ENCODE measurements around the gene RYR2.

The RYR2 gene

GRCh38 chr1:237065903-237066302, 23.9 kb downstream of the RYR2 start:
- no peak overlapping the region for H4K91ac ChIP-seq (ENCODE audit: low read depth, low read length)
- H3K9ac ChIP-seq (ENCODE audit: low read length), result no peak overlapping the region
- H3K23ac ChIP-seq (ENCODE audit: low read length), result no peak overlapping the region
- H3K4me2 ChIP-seq (ENCODE audit: low read length), result no peak overlapping the region
- H3K18ac ChIP-seq (ENCODE audit: low read length), result no peak overlapping the region
- DNase-seq, result no peak
- H2BK5ac ChIP-seq (ENCODE audit: low read depth, low read length, poor library complexity), result no peak overlapping the region
- no peaks in the 10 kb centered on the region for H3K4me1 ChIP-seq (ENCODE audit: control insufficient read depth in 1 of 2, insufficient read depth in 2 of 2, low read length in 2 of 2)
- peaks cover 3% of the 10 kb centered on the region for H3K9me3 ChIP-seq (ENCODE audit: insufficient read depth, low read depth, low read length)
- WGBS (ENCODE audit: extremely low coverage, insufficient coverage, insufficient read length), result no CpG with 5 or more reads among the region's 3 CpGs
- H2BK120ac ChIP-seq (ENCODE audit: insufficient read depth, low read length, poor library complexity), result no peak overlapping the region
- H3K79me1 ChIP-seq (ENCODE audit: low read length), result no peaks in the 10 kb centered on the region
- no peak overlapping the region for H4K8ac ChIP-seq (ENCODE audit: low read depth, low read length)
- H3K14ac ChIP-seq (ENCODE audit: low read length), result no peak overlapping the region
- H3K27ac ChIP-seq (ENCODE audit: low read depth, low read length), result no peak overlapping the region
- no peak overlapping the region for H4K12ac ChIP-seq (ENCODE audit: low read depth, low read length)
- peaks cover 2% of the 10 kb centered on the region for H3K79me2 ChIP-seq (ENCODE audit: control insufficient read depth, insufficient read depth, low read length, poor library complexity)
- no peaks in the 10 kb centered on the region for H3K27me3 ChIP-seq (ENCODE audit: insufficient read depth, low read length)
- no peak overlapping the region for H2AK5ac ChIP-seq (ENCODE audit: low read length)
- H3K4ac ChIP-seq (ENCODE audit: low read depth, low read length), result no peak overlapping the region
- H3K4me3 ChIP-seq (ENCODE audit: low read depth, low read length), result no peak overlapping the region
- no peak overlapping the region for H2AFZ ChIP-seq (ENCODE audit: insufficient read depth, low read length, poor library complexity)
- no peaks in the 10 kb centered on the region for H3K36me3 ChIP-seq (ENCODE audit: control insufficient read depth in 1 of 2, insufficient read depth in 2 of 2, low read length in 2 of 2)
- no peak overlapping the region for H2BK12ac ChIP-seq (ENCODE audit: low read length)

- Histone ChIP-seq H3K4ac (ENCODE audit: low read depth, low read length) (no peak overlapping the region), H3K4me2 (ENCODE audit: low read length) (no peak overlapping the region), H2AK5ac (ENCODE audit: low read length) (no peak overlapping the region), H2BK5ac (ENCODE audit: low read depth, low read length, poor library complexity) (no peak overlapping the region), H3K79me2 (ENCODE audit: control insufficient read depth, insufficient read depth, low read length, poor library complexity) (peaks cover 4% of the 10 kb centered on the region), H3K9ac (ENCODE audit: low read length) (no peak overlapping the region), H4K12ac (ENCODE audit: low read depth, low read length) (no peak overlapping the region), H3K27me3 (ENCODE audit: insufficient read depth, low read length) (no peaks in the 10 kb centered on the region), H3K18ac (ENCODE audit: low read length) (no peak overlapping the region), H2BK120ac (ENCODE audit: insufficient read depth, low read length, poor library complexity) (no peak overlapping the region), H3K4me3 (ENCODE audit: low read depth, low read length) (no peak overlapping the region), H3K9me3 (ENCODE audit: insufficient read depth, low read depth, low read length) (peaks cover 3% of the 10 kb centered on the region), H2AFZ (ENCODE audit: insufficient read depth, low read length, poor library complexity) (no peak overlapping the region), H3K4me1 (ENCODE audit: control insufficient read depth in 1 of 2, insufficient read depth in 2 of 2, low read length in 2 of 2) (peaks cover 4% of the 10 kb centered on the region in 2 experiments), H4K8ac (ENCODE audit: low read depth, low read length) (no peak overlapping the region), H3K36me3 (ENCODE audit: control insufficient read depth in 1 of 2, insufficient read depth in 2 of 2, low read length in 2 of 2) (no peaks in the 10 kb centered on the region), H3K14ac (ENCODE audit: low read length) (no peak overlapping the region), H4K91ac (ENCODE audit: low read depth, low read length) (no peak overlapping the region), H3K27ac (ENCODE audit: low read depth, low read length) (no peak overlapping the region), H3K23ac (ENCODE audit: low read length) (no peak overlapping the region), H2BK12ac (ENCODE audit: low read length) (no peak overlapping the region), H3K79me1 (ENCODE audit: low read length) (no peaks in the 10 kb centered on the region)
- DNase-seq, result no peak
- no CpG with 5 or more reads among the region's 2 CpGs for WGBS (ENCODE audit: extremely low coverage, insufficient coverage, insufficient read length)
These were observed 28.5 kb downstream of the RYR2 start for GRCh38 chr1:237070519-237070918.

DNA sequence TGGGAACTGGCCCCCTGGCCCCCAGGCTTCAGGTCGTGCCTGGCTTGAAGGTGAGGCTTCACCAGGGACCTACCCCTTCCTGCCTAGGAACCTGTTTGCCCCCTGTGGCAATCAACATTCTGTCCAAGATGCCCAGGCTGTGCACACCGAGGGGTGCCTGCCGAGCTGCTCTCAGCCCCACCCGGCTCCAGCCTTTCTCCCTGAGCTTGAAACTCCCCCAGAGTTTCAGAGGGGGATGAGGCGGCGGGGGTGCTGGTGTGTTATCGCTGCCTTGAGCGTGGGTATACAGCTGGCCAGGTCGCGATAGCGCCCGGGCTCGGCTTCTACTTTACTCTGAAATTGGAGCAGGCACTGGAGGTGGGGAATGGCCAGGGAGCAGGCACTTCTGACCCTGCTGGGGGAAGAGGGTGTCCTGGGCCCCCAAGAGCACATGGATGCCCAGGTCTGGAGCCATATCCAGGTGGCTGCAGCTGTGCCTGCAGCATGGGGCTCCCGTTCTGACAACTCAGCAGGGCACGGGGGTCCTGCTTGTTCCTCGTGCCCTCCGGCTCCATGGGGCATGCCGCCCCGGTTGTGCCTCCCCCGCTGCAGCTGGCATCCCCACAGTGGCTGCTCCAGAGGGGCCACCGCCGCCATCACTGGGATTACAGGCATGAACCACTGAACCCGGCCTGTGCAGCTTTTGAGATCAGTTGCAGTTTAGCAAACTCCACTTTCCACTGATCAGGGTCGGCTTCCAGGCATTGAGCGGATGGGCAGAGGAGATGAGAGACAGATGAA, 29.8 kb downstream of the RYR2 start:
- Histone ChIP-seq H4K8ac (ENCODE audit: low read depth, low read length) (no peak overlapping the region), H3K14ac (ENCODE audit: low read length) (no peak overlapping the region), H4K91ac (ENCODE audit: low read depth, low read length) (no peak overlapping the region), H3K4me1 (ENCODE audit: control insufficient read depth in 1 of 2, insufficient read depth in 2 of 2, low read length in 2 of 2) (peaks cover 4% of the 10 kb centered on the region in 2 experiments), H2AK5ac (ENCODE audit: low read length) (no peak overlapping the region), H3K9me3 (ENCODE audit: insufficient read depth, low read depth, low read length) (peaks cover 1% of the 10 kb centered on the region), H2AFZ (ENCODE audit: insufficient read depth, low read length, poor library complexity) (no peak overlapping the region), H3K36me3 (ENCODE audit: control insufficient read depth in 1 of 2, insufficient read depth in 2 of 2, low read length in 2 of 2) (no peaks in the 10 kb centered on the region), H2BK120ac (ENCODE audit: insufficient read depth, low read length, poor library complexity) (no peak overlapping the region), H2BK5ac (ENCODE audit: low read depth, low read length, poor library complexity) (no peak overlapping the region), H2BK12ac (ENCODE audit: low read length) (no peak overlapping the region), H3K27ac (ENCODE audit: low read depth, low read length) (no peak overlapping the region), H3K9ac (ENCODE audit: low read length) (no peak overlapping the region), H3K27me3 (ENCODE audit: insufficient read depth, low read length) (no peaks in the 10 kb centered on the region), H4K12ac (ENCODE audit: low read depth, low read length) (no peak overlapping the region), H3K4me3 (ENCODE audit: low read depth, low read length) (no peak overlapping the region), H3K23ac (ENCODE audit: low read length) (no peak overlapping the region), H3K79me1 (ENCODE audit: low read length) (no peaks in the 10 kb centered on the region), H3K4me2 (ENCODE audit: low read length) (no peak overlapping the region), H3K4ac (ENCODE audit: low read depth, low read length) (no peak overlapping the region), H3K18ac (ENCODE audit: low read length) (no peak overlapping the region), H3K79me2 (ENCODE audit: control insufficient read depth, insufficient read depth, low read length, poor library complexity) (peaks cover 2% of the 10 kb centered on the region)
- DNase-seq, result no peak
- no CpG with 5 or more reads among the region's 25 CpGs for WGBS (ENCODE audit: extremely low coverage, insufficient coverage, insufficient read length)

GRCh38 chr1:237074371-237075117, 32.6 kb downstream of the RYR2 start:
- H2AK5ac ChIP-seq (ENCODE audit: low read length), result no peak overlapping the region
- no peak overlapping the region for H2BK120ac ChIP-seq (ENCODE audit: insufficient read depth, low read length, poor library complexity)
- no peak overlapping the region for H2BK12ac ChIP-seq (ENCODE audit: low read length)
- no peak overlapping the region for H3K4me3 ChIP-seq (ENCODE audit: low read depth, low read length)
- WGBS (ENCODE audit: extremely low coverage, insufficient coverage, insufficient read length), result no CpG with 5 or more reads among the region's 11 CpGs
- no peak overlapping the region for H3K23ac ChIP-seq (ENCODE audit: low read length)
- H3K79me2 ChIP-seq (ENCODE audit: control insufficient read depth, insufficient read depth, low read length, poor library complexity), result peaks cover 2% of the 10 kb centered on the region
- no peak overlapping the region for H3K14ac ChIP-seq (ENCODE audit: low read length)
- no peak overlapping the region for H3K9ac ChIP-seq (ENCODE audit: low read length)
- no peaks in the 10 kb centered on the region for H3K36me3 ChIP-seq (ENCODE audit: control insufficient read depth in 1 of 2, insufficient read depth in 2 of 2, low read length in 2 of 2)
- no peak for DNase-seq
- no peak overlapping the region for H3K4ac ChIP-seq (ENCODE audit: low read depth, low read length)
- no peak overlapping the region for H4K91ac ChIP-seq (ENCODE audit: low read depth, low read length)
- H4K8ac ChIP-seq (ENCODE audit: low read depth, low read length), result no peak overlapping the region
- no peak overlapping the region for H3K27ac ChIP-seq (ENCODE audit: low read depth, low read length)
- H3K18ac ChIP-seq (ENCODE audit: low read length), result no peak overlapping the region
- no peak overlapping the region for H3K4me2 ChIP-seq (ENCODE audit: low read length)
- no peak overlapping the region for H2AFZ ChIP-seq (ENCODE audit: insufficient read depth, low read length, poor library complexity)
- H3K79me1 ChIP-seq (ENCODE audit: low read length), result no peaks in the 10 kb centered on the region
- no peak overlapping the region for H4K12ac ChIP-seq (ENCODE audit: low read depth, low read length)
- H2BK5ac ChIP-seq (ENCODE audit: low read depth, low read length, poor library complexity), result no peak overlapping the region
- peaks cover 4% of the 10 kb centered on the region in 2 experiments for H3K4me1 ChIP-seq (ENCODE audit: control insufficient read depth in 1 of 2, insufficient read depth in 2 of 2, low read length in 2 of 2)
- peaks cover 1% of the 10 kb centered on the region for H3K9me3 ChIP-seq (ENCODE audit: insufficient read depth, low read depth, low read length)
- no peaks in the 10 kb centered on the region for H3K27me3 ChIP-seq (ENCODE audit: insufficient read depth, low read length)
